Neuronal stem cell (in vitro differentiated cells): Measurements from ENCODE around the gene POC1B.

Experiments used
- DNase-seq: peaks from one replicate; pipeline ENCODE4 v3.0.0-alpha.2; 2013; ENCODE audit warnings: low spot score
- H2AFZ ChIP-seq: one replicate; pipeline ENCODE4 v1.6.1; 2013; ENCODE audit warnings: mild to moderate bottlenecking, low read length, inconsistent platforms
- H2AK5ac ChIP-seq: 2 replicates; pipeline ENCODE4 v1.6.1; 2013; ENCODE audit warnings: low read depth, mild to moderate bottlenecking, inconsistent platforms, low read length, moderate library complexity, mixed read lengths
- H2BK120ac ChIP-seq: 2 replicates; pipeline ENCODE4 v1.6.1; 2013; ENCODE audit warnings: low read depth, mild to moderate bottlenecking, inconsistent platforms, low read length, moderate library complexity, mixed read lengths
- H2BK12ac ChIP-seq: one replicate; pipeline ENCODE4 v1.6.1; 2013; ENCODE audit warnings: low read length, inconsistent platforms
- H2BK15ac ChIP-seq: 2 replicates; pipeline ENCODE4 v1.6.1; 2013; ENCODE audit warnings: mild to moderate bottlenecking, low read length, inconsistent platforms, mixed read lengths
- H2BK5ac ChIP-seq: one replicate; pipeline ENCODE4 v1.6.1; 2013; ENCODE audit warnings: inconsistent platforms, mild to moderate bottlenecking, low read length, moderate library complexity
- H3K14ac ChIP-seq: one replicate; pipeline ENCODE4 v1.6.1; 2013; ENCODE audit warnings: low read length, inconsistent platforms
- H3K18ac ChIP-seq: 2 replicates; pipeline ENCODE4 v1.6.1; 2013; ENCODE audit warnings: low read length, inconsistent platforms
- H3K23ac ChIP-seq: 2 replicates; pipeline ENCODE4 v1.6.1; 2013; ENCODE audit warnings: low read depth, mild to moderate bottlenecking, mixed read lengths, low read length, inconsistent platforms; ENCODE audit not compliant: poor library complexity
- H3K27ac ChIP-seq: replicated peaks from 3 replicates; pipeline ENCODE4 v1.5.1; 2013; ENCODE audit warnings: low read length, inconsistent platforms
- H3K27me3 ChIP-seq, 3 experiments: 2 replicates each; pipeline ENCODE4 v1.6.1; 2013; ENCODE audit warnings: low read length in 3 of 3, mild to moderate bottlenecking in 2 of 3, inconsistent platforms in 1 of 3, low read depth in 1 of 3, mixed read lengths in 1 of 3, moderate library complexity in 1 of 3; ENCODE audit not compliant: control insufficient read depth in 3 of 3, insufficient read depth in 3 of 3
- H3K36me3 ChIP-seq, 2 donors: replicated peaks in 1 of 2; 2 replicates each; pipeline ENCODE4 v1.6.1; 2013; ENCODE audit warnings: low read length in 2 of 2; ENCODE audit not compliant: control insufficient read depth in 2 of 2, insufficient read depth in 2 of 2
- H3K4ac ChIP-seq: 2 replicates; pipeline ENCODE4 v1.6.1; 2013; ENCODE audit warnings: inconsistent platforms, mild to moderate bottlenecking, low read length, moderate library complexity
- H3K4me1 ChIP-seq, 2 donors: 1 replicate in 1 of 2; 2 replicates in 1 of 2; pipeline ENCODE4 v1.6.1; 2013; ENCODE audit warnings: low read length in 2 of 2, low read depth in 1 of 2; ENCODE audit not compliant: control insufficient read depth in 2 of 2, insufficient read depth in 1 of 2
- H3K4me2 ChIP-seq: one replicate; pipeline ENCODE4 v1.6.1; 2013; ENCODE audit warnings: mild to moderate bottlenecking, low read length, inconsistent platforms; ENCODE audit not compliant: insufficient read depth, poor library complexity, severe bottlenecking
- H3K4me3 ChIP-seq, 2 donors: 2 replicates each; pipeline ENCODE4 v1.5.1; 2013; ENCODE audit warnings: low read length in 2 of 2, mild to moderate bottlenecking in 2 of 2, inconsistent platforms in 1 of 2, moderate library complexity in 1 of 2
- H3K79me1 ChIP-seq: one replicate; pipeline ENCODE4 v1.6.1; 2013; ENCODE audit warnings: low read depth, mild to moderate bottlenecking, inconsistent platforms, low read length, moderate library complexity
- H3K9ac ChIP-seq: one replicate; pipeline ENCODE4 v1.6.1; 2013; ENCODE audit warnings: mild to moderate bottlenecking, low read depth, low read length, inconsistent platforms; ENCODE audit not compliant: poor library complexity
- H3K9me3 ChIP-seq, 2 donors: replicated peaks in 1 of 2; 2 replicates each; pipeline versions ENCODE3 to v1.6.1; 2013; ENCODE audit warnings: low read length in 2 of 2, mild to moderate bottlenecking in 2 of 2, inconsistent platforms in 1 of 2, low read depth in 1 of 2, mixed read lengths in 1 of 2, moderate library complexity in 1 of 2; ENCODE audit not compliant: control insufficient read depth in 2 of 2, insufficient read depth in 1 of 2
- H4K8ac ChIP-seq: one replicate; pipeline ENCODE4 v1.6.1; 2013; ENCODE audit warnings: low read depth, mild to moderate bottlenecking, inconsistent platforms, low read length, moderate library complexity
- H4K91ac ChIP-seq: one replicate; pipeline ENCODE4 v1.6.1; 2013; ENCODE audit warnings: low read length, low read depth, mild to moderate bottlenecking, inconsistent platforms; ENCODE audit not compliant: poor library complexity
- WGBS, 2 donors: extraction: QIAGEN DNeasy Blood & Tissue Kit; methylation state at CpG; one replicate each; pipeline ENCODE4 v1.1.7; 2013; ENCODE audit warnings: missing lambda C conversion rate in 2 of 2, mixed read lengths in 1 of 2; ENCODE audit not compliant: insufficient read length in 2 of 2, insufficient replicate concordance in 1 of 2; ENCODE audit errors: extremely low coverage in 2 of 2; 5-methylcytosine and 5-hydroxymethylcytosine counted together

Gene POC1B

GRCh38 chr12:89540586-89540985 lies 14.7 kb upstream of the POC1B start:
- Histone ChIP-seq H3K9ac (no peak overlapping the region), H3K36me3 (no peaks in the 10 kb centered on the region), H2BK12ac (no peak overlapping the region), H2BK120ac (no peak overlapping the region), H3K9me3 (no peaks in the 10 kb centered on the region), H2AFZ (no peak overlapping the region), H2AK5ac (no peak overlapping the region), H3K4me3 (no peak overlapping the region), H3K18ac (no peak overlapping the region), H2BK15ac (no peak overlapping the region), H4K91ac (no peak overlapping the region), H3K27ac (no peak overlapping the region), H4K8ac (no peak overlapping the region), H3K14ac (no peak overlapping the region), H3K23ac (no peak overlapping the region), H3K4me2 (no peak overlapping the region), H3K27me3 (no peaks in the 10 kb centered on the region), H3K4me1 (peaks cover 4 to 8% of the 10 kb centered on the region in 2 donors), H3K4ac (no peak overlapping the region), H3K79me1 (no peaks in the 10 kb centered on the region), H2BK5ac (no peak overlapping the region)
- DNase-seq = no peak
- WGBS, 2 donors = no CpG with 5 or more reads among the region's 3 CpGs

- no peak overlapping the region for H3K27ac ChIP-seq
- H3K14ac ChIP-seq = no peak overlapping the region
- DNase-seq = no peak
- no CpG with 5 or more reads among the region's 5 CpGs for WGBS, 2 donors
- peaks cover 3 to 5% of the 10 kb centered on the region in 2 donors for H3K4me1 ChIP-seq
- H2BK12ac ChIP-seq = no peak overlapping the region
- no peak overlapping the region for H2BK15ac ChIP-seq
- no peaks in the 10 kb centered on the region for H3K27me3 ChIP-seq
- no peak overlapping the region for H3K4me3 ChIP-seq
- no peak overlapping the region for H3K4ac ChIP-seq
- H2BK120ac ChIP-seq = no peak overlapping the region
- H3K9me3 ChIP-seq = no peaks in the 10 kb centered on the region
- no peaks in the 10 kb centered on the region for H3K79me1 ChIP-seq
- H2BK5ac ChIP-seq = no peak overlapping the region
- no peaks in the 10 kb centered on the region for H3K36me3 ChIP-seq
- no peak overlapping the region for H3K18ac ChIP-seq
- no peak overlapping the region for H4K91ac ChIP-seq
- no peak overlapping the region for H2AFZ ChIP-seq
- no peak overlapping the region for H3K4me2 ChIP-seq
- H4K8ac ChIP-seq = no peak overlapping the region
- H2AK5ac ChIP-seq = no peak overlapping the region
- no peak overlapping the region for H3K23ac ChIP-seq
- H3K9ac ChIP-seq = no peak overlapping the region
Observed at GRCh38 chr12:89539426-89540223, 13.8 kb upstream of the POC1B start.

GRCh38 chr12:89538897-89539296 lies 13.1 kb upstream of the POC1B start:
- Histone ChIP-seq H3K36me3 (no peaks in the 10 kb centered on the region), H4K91ac (no peak overlapping the region), H2BK15ac (no peak overlapping the region), H3K18ac (no peak overlapping the region), H3K27ac (no peak overlapping the region), H3K23ac (no peak overlapping the region), H3K14ac (no peak overlapping the region), H4K8ac (no peak overlapping the region), H2AFZ (no peak overlapping the region), H3K4me3 (no peak overlapping the region), H2AK5ac (no peak overlapping the region), H2BK5ac (no peak overlapping the region), H2BK12ac (no peak overlapping the region), H3K9me3 (peaks cover 0 to under 1% of the 10 kb centered on the region in 2 donors), H3K79me1 (no peaks in the 10 kb centered on the region), H3K9ac (no peak overlapping the region), H3K27me3 (no peaks in the 10 kb centered on the region), H2BK120ac (no peak overlapping the region), H3K4me1 (peaks cover 0 to under 1% of the 10 kb centered on the region in 2 donors), H3K4ac (no peak overlapping the region), H3K4me2 (no peak overlapping the region)
- no peak for DNase-seq
- no CpG with 5 or more reads among the region's 4 CpGs for WGBS, 2 donors

GRCh38 chr12:89537389-89537788 lies 11.5 kb upstream of the POC1B start:
- Histone ChIP-seq H3K9me3 (peaks cover 0 to 1% of the 10 kb centered on the region in 2 donors), H3K79me1 (no peaks in the 10 kb centered on the region), H2BK120ac (no peak overlapping the region), H3K4me3 (no peak overlapping the region), H3K27ac (no peak overlapping the region), H3K18ac (no peak overlapping the region), H3K36me3 (no peaks in the 10 kb centered on the region), H3K4ac (no peak overlapping the region), H2BK5ac (no peak overlapping the region), H3K9ac (no peak overlapping the region), H2BK12ac (no peak overlapping the region), H2AK5ac (no peak overlapping the region), H3K14ac (no peak overlapping the region), H2AFZ (no peak overlapping the region), H4K91ac (no peak overlapping the region), H3K23ac (no peak overlapping the region), H4K8ac (no peak overlapping the region), H3K27me3 (no peaks in the 10 kb centered on the region), H3K4me1 (no peaks in the 10 kb centered on the region), H3K4me2 (no peak overlapping the region), H2BK15ac (no peak overlapping the region)
- WGBS, 2 donors = no CpG with 5 or more reads among the region's 3 CpGs
- DNase-seq = no peak
